Erythroblast (primary cell): ENCODE results near the gene FZD2.

Experiments
- DNase-seq, 2 experiments: peaks; one replicate each; lab custom pipeline; 2025; lab: John Stamatoyannopoulos, UW
- GATA1 ChIP-seq: IDR thresholded peaks from 2 replicates; pipeline ENCODE4 v1.6.1; 2011; ENCODE audit warnings: low read depth, mild to moderate bottlenecking, control low read depth, low read length, moderate library complexity
- POLR2A ChIP-seq: IDR thresholded peaks from 2 replicates; pipeline ENCODE4 v1.6.1; 2011; ENCODE audit warnings: mild to moderate bottlenecking, low read length

FZD2 gene

DNA sequence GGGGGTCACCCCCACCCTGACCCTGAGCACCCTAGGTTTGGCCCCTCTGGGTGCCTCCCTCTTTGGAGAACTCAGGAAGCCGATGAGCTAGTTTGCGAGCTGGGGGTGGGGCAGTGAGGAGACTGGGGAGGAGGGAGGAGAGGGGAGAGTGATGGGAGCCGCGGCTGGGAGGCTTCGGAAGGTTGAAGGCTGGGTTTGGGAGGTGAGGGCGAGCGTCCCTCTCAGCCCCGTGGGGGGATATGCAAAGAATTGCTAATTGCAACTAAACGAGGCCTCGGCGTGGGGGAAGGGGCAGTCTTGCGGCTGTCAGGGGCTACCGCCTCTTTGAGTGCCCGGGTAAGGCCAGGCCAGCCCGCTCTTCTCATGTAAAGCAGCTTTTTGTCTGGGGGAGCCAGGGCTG, 17.6 kb upstream of the FZD2 start:
- TF ChIP-seq POLR2A, result no peak
- TF ChIP-seq GATA1, result no peak
- DNase-seq, result no peak

DNA sequence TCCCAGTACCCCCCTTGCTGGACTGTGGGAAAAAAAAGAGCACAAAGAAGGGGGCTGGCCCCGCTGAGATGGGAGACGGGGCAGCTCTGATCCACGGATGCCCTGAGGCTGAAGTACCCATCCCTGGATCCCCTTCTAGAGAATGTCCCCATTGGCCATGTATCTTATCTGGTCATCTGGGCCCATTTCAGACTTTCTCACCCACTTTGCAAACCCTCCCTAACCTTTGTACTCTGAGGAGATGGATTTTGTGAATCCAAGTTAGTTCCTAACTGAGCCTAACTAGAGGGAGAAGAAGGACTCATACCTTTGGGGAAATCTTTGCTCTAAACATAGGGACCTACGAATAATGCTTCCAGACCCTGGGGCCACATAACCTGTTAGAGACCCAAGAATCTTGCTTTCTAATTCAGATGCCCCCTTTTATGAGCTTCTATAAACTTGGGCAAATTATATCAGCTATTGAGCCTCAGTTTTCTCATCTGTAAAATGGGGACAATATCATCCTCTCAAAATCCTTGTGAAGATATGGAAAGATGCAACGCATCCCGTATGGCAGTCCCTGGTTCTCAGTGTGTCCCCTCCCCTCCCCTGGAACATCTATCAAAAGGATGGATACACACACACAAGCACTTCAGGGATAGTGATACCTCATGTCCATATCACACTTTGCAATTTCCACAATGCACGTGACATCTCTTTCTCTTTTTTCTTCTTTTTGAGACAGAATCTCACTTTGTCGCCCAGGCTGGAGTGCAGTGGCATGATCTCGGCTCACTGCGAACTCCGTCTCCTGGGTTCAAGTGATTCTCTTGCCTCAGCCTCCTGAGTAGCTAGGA, 16.8 kb upstream of the FZD2 start:
- DNase-seq, result no peak
- TF ChIP-seq GATA1 (no peak), POLR2A (no peak)

DNA sequence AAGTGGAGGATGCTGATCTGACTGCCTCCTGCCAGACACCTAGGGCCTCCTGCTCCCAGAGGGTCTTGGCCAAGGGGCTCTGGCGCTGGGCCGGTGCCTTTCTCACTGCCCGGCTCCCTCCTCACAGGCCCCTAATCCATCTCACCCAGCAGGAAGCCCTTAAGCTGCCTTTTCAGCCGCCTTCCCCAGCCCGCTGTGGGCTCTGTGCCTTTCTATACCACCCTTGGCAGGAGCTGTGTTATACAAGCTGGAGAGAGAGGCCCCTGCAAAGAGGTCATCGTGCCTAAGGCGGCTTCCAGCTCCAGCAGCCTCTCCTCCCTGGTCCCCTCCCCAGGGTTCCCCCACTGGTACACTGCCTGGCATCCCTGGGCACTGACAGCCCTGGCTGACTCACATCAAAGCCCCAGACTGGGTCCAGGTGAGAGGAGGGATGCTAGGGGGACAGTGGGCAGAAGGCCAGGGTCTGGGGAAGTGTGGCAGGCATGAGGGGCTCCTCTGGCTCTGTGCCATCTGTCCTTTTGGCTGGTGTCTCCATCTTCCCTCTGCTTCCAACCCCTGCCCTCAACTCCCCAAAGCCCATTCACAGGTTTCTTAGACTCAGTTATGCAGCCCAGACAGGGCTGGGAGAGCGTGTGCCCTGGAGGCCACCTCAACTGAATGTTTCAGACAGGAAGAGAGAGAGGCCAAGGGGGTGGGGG, 15.3 kb upstream of the FZD2 start:
- TF ChIP-seq POLR2A, result no peak
- no peak for DNase-seq

DNA sequence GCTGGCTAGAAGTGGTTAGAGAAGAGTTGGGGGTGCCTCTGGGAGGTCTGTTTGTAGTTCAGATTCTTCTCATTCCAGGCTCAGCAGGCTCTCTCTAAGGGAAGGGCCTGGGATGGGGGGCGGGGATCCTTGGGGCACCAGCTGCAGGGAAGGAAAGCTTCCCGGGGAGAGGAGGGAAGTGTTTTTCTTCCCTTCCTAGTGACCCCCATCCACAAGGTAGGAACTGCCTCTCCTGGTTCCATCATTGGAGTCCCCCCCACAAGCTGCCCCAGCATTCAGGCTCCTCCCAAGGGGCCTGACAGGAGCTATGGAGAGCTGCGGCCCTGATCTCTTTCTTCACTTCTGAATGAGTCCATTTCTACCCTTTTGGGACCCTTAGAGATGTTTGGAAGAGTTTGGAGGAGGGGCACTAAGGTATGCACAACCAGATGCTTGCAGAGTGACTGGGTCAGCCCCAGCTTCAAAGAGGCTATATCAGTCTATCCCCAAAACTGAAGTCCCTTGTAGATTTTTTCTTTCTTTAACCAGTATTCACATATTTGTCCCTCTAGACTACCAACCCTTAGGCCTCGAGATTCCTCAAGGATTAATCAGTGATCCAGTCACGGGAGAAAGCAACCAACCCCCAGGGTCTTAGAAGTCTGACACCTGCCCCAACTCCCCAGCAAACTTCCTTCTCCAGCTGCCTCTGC, 13.9 kb upstream of the FZD2 start:
- no peak for TF ChIP-seq POLR2A
- no peak for TF ChIP-seq GATA1
- no peak for DNase-seq

DNA sequence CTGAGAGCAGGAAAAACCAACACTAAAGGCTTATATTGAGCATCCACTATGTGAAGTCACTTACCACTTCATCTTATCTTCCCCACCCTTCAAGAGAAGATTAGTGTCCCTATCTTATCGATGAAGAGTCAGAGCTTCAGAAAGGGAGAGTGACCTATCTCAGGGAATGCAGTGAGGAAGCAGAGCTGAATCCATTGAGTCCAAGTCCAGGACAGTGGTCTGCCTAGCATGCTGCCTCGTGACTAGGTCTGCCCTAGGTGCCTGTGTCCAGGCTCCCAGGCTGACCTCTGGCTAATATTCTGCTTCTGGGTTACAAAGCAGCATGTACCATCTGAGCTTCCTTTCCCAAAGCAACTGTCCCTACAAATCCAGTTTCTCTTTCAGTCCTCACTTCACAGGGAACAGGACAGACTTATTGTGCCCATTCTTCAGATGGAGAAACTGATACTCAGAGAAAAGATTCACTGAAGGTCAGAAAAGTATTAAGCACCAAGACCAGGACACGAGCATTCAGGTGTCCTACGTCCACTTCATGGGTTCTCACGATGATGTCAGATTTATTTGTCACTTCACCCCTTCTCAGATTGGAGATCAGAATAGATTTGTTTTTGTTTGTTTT, 13.3 kb upstream of the FZD2 start:
- peak in 1 of 2 experiments; percentile 32 for DNase-seq
- TF ChIP-seq POLR2A (no peak), GATA1 (no peak)

DNA sequence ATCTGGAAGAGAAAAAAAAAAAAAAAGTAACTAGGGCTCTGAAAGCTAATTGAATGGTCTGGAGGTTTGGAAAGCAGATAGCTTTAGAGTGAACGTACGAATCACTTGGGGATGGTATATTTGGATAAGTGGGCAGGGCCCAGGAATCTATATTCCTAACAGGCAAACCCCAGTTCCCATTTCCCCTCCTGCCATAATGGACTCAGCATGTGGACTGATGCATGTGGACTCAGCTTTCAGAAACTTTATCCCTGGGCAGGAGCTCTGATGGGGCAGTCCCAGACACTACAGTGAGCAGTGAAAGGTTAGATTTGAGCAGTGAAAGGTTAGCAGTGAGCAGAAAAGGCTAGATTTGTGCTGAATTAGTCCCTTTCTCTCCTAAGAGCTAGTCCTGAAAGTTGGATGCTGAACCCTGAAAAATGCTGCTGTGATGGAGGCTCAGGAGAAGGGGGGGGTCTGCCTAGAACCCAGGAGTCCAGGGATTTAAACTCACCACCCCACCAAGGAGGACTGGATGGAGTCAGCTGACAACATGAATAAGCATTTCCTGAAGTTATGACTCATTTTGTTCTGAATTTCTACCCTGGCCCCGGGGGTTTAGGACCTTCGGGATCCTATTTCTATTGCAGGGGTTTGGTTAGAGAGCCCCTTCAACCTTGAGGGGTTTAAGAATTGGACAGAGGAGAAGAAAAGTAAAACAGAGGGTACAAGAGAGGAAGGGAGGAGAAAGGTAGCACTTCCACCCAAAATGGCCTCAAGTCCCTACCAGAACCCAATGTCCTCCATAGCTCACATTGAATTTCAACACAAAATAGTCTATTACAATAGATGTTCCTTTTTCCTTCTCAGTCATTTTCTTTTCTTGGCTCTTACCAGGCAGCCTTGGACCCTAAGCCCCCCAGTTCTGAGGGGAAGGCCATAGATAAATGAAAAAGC, 10.3 kb upstream of the FZD2 start:
- peak in 1 of 2 experiments; percentile 30 for DNase-seq
- TF ChIP-seq GATA1 (no peak), POLR2A (no peak)

DNA sequence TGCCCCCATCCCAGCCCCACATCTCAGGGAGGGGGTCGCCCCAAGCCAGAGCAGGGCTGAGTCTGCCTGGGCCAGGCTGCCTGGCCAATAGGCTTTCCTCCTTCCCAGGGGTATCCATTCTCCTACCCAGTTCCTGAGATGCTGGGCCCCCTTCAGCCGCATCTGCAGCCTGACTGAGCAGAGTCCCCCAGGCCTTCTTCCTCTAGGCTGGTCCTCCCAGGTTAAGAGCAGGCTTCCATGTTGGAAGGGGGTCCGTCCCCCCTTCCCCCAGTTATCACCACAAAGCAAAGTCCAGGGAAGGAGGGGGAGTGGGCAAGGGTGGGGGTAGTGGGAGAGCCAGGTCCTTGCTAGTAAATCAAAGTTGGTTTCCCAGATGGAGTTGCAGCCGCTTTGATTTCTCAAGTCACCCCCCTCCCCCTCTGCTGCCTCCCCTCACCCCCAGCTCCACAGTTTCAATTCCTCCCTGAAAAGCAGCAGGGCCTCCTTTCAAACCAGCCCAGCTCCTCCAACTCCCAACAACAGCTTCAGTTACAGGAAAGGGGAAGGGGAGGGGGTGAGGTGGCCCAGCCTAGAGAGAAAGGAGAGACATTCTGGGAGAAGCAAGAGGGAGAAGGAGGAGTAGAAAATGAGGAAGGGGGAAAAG, 9.5 kb upstream of the FZD2 start:
- DNase-seq, result no peak
- TF ChIP-seq POLR2A (no peak), GATA1 (no peak)

DNA sequence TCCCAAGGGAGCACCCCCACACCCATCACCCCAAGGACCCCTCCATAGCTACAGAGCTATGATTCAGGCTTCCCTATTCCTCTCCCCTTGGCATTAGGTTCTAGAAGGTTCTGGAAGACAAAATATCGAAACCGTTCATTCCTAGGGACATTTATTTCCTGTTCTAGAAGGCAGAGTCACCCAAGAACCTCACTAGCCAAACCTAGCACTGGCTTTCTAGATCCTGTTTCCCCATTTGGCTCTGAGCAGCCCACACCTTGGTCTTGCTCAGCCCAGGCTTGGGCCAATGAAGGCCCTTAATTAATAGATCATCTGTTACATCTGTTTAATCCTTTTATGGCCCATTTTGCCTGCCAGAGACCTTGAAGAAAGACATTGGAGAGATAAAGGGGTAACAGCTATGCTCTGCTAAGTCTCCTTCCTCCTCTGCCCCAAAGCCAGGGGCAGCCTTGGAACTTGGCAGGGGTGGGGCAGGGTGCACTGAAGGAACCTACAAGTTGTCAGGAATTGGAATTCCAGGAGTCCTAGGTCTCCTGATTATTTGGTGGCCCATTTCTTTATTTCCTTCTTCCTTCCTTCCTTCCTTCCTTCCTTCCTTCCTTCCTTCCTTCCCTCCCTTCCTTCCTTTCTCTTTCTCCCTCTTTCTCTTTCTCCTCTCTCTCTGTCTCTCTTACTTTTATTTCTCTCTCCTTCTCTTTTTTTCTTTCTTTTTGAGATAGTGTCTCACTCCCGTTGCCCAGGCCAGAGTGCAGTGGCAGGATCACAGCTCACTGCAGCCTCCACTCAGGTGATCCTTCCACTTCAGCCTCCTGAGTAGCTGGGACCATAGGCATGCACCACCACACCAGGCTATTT, 8.7 kb upstream of the FZD2 start:
- no peak for DNase-seq
- TF ChIP-seq POLR2A (no peak), GATA1 (no peak)

DNA sequence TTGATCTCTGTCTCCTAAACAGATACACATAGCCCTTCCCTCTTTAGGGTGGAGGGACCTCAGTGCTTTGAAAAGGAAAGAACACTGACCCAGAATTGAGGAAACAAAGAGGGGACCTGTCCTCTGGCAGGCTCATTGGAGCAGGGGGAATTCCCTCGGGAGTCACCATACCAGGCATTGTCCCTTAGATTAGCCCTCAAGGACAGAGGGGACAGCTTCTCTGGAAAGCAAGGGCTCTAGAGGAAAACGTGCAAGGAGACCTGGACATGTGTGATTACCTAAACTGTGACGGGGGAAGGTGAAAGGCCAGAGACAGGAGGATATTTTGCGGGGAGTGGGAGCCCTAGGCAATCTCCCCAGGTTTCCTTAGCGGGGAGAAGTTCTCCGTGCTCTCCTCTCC, 7.6 kb upstream of the FZD2 start:
- TF ChIP-seq GATA1 (no peak), POLR2A (no peak)
- DNase-seq, result no peak

DNA sequence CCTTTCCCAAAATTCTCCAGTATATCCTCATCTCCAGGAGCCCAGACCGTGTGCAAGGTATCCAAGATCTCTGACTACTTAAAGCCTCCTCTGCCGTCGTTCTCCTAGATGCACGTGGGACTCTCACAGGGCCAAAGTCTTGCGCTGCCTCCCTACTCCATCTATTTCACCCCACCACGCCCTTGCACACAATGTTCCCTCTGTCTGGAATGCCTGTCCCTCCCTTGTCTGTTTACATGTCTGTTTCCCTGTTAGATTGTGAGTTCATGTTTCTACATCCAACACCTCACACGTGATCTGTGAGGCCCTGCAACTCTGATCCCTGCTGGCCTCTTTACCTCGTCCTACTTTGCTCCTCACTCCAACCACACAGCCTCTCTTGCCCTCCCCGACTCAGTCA, 4.9 kb upstream of the FZD2 start:
- DNase-seq, result no peak
- no peak for TF ChIP-seq GATA1
- no peak for TF ChIP-seq POLR2A

DNA sequence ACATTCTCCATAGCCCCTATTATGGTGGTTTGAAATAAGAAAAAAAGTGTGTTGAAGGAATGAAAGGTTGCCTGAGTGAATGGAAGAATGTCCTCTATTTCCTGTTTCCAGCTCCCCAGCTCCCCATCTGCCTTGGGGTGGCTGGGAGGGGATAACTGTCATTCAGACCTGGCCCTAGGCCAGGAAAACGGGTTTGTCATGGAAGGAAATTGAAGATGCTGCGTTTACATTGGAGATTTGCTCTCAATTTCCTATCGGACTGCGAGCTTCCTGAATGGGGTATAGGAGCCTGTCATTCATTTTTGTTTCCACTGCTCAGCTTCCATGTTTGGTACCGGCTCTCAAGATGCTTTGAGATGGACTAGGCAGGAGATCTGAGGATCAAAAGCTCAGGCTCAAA, 2.2 kb upstream of the FZD2 start:
- no peak for TF ChIP-seq POLR2A
- no peak for TF ChIP-seq GATA1
- no peak for DNase-seq

DNA sequence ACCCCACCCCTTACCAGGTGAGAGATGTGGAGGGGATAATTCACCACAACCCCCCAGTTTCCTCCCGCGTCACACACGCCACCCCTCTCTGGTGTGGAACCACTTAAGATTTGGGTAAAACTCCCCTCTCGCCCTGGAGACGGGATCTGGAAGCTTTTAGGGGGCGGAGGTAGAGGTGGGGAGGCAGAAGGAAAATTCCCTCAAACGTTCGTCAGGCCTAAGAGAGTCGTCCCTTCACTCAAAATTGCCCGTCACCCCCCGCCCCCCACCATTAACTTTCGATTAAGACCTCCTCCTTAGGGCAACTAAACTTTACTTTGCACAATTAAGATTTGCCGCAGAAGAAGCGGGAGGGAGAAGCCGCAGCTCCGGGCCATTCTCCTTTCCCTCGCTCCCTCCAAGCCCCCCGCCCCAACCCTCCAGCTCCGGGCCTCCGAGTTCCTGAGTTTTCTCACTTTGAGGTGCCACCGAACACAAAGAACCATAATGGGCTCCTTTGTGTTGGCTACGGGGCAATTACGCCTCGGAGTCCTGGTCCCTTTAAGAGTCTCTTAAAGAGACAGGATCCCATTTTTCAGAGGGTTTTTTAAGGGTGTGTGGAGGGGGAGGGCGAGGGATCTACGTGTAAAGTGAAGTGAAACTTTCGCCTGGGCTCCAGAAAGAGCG, 985 bp upstream of the FZD2 start:
- DNase-seq, result peak in 1 of 2 experiments; percentile 19
- no peak for TF ChIP-seq POLR2A
- TF ChIP-seq GATA1, result no peak
